ENCODE data around the gene OOSP1. TPM values are rescaled to one million over a fixed set of nuclear protein-coding genes. Genes with fewer than 3 reads are reported as not detected.
"Not testable (repeated sequence)": the region's sequence is repeated elsewhere in the genome, so short reads cannot be mapped to it uniquely, and the experiment has no call there.

Gene OOSP1
- total RNA-seq, 2 experiments from 2014 or later = not detected

DNA sequence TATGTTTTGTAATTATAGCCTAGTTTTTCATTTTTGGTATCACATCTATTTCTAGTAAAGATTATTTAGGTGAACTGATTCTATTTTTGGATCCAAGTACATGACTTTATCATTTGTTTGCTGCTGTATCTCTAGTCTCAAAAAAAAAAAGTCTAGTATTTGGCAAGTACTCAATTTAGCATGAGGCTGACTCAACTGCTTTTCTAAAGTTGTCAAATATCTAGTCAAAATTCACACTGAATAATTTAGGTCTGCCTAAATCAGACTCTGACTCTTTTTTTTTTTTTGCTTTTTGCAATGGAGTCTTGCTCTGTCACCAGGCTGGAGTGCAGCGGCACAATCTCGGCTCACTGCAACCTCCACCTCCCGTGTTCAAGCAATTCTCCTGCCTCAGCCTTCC is 28.0 kb downstream of the OOSP1 start:
- H3K27me3 Mint-ChIP-seq (ENCODE audit: low read depth) = peaks cover 5% of the 10 kb centered on the region
- no peak for DNase-seq
- H3K9me3 Mint-ChIP-seq = no peaks in the 10 kb centered on the region

DNA sequence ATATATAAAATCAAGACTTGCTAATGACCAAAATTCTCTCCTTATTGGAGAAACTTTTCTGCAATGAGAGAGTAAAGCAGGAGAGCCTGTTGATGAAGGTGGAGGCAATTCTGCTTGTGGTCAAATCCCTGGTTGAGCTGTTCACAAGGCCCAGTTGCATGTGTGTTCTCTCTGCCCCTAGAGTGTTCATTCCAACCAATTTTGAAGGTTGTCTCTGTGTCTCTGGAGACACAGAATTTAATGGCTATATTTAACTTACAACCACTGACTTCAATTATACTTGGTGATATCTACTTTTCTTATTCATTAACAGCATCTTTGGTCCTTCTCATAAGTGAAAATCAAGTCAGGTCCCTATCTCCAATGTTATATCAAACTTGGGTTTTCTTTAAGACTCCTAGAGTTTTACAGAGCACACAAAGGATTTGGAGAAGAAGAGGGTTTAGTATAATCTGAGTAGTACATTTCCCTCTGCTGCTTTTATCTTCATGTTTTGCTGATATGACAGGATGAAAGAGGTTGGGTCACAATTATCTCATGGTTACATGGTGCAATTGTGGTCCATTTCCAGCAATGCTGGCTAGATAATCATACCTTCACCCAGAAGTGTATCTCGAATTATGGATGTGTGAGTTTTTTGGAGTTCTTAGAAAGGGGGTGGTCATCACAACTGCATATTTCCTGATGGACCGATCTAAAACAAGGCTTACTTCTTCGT is 29.6 kb downstream of the OOSP1 start:
- intact Hi-C loops (cut with micrococcal nuclease) = no loop called here
- DNase-seq = no peak
- CTCF ChIA-PET = no interaction called here
- H3K27ac Mint-ChIP-seq = no peak overlapping the region
- no peaks in the 10 kb centered on the region for H3K9me3 Mint-ChIP-seq
- H3K4me3 Mint-ChIP-seq = no peak overlapping the region
- H3K36me3 Mint-ChIP-seq (ENCODE audit: low read depth) = no peaks in the 10 kb centered on the region
- H3K4me1 Mint-ChIP-seq (ENCODE audit: low read depth) = no peaks in the 10 kb centered on the region
- H3K27me3 Mint-ChIP-seq (ENCODE audit: low read depth) = peaks cover 5% of the 10 kb centered on the region

More for the DNA sequence above, 28.0 kb downstream of the OOSP1 start:
- H3K4me1 Mint-ChIP-seq (ENCODE audit: low read depth) = no peaks in the 10 kb centered on the region
- H3K4me3 Mint-ChIP-seq = no peak overlapping the region
- CTCF ChIA-PET = no interaction called here
- no peaks in the 10 kb centered on the region for H3K36me3 Mint-ChIP-seq (ENCODE audit: low read depth)
- no peak overlapping the region for H3K27ac Mint-ChIP-seq
- intact Hi-C loops (cut with micrococcal nuclease) = no loop called here

- Mint-ChIP-seq H3K27me3 (ENCODE audit: low read depth) (peaks cover 5% of the 10 kb centered on the region), H3K27ac (no peak overlapping the region), H3K4me1 (ENCODE audit: low read depth) (no peaks in the 10 kb centered on the region), H3K36me3 (ENCODE audit: low read depth) (no peaks in the 10 kb centered on the region), H3K4me3 (no peak overlapping the region), H3K9me3 (no peaks in the 10 kb centered on the region)
- CTCF ChIA-PET = no interaction called here
- intact Hi-C loops (cut with micrococcal nuclease) = no loop called here
- no peak for DNase-seq
Observed at GRCh38 chr11:59968395-59968783, 30.2 kb downstream of the OOSP1 start.

- no peaks in the 10 kb centered on the region for H3K36me3 Mint-ChIP-seq (ENCODE audit: low read depth)
- intact Hi-C loops (cut with micrococcal nuclease) = loop anchor here (10.0 kb wide), 1 partner anchor 58 kb away; no protein-coding TSS in a partner anchor
- no peak for DNase-seq
- H3K4me1 Mint-ChIP-seq (ENCODE audit: low read depth) = no peaks in the 10 kb centered on the region
- no peak overlapping the region for H3K4me3 Mint-ChIP-seq
- no peak overlapping the region for H3K27ac Mint-ChIP-seq
- no peaks in the 10 kb centered on the region for H3K9me3 Mint-ChIP-seq
- peaks cover 2% of the 10 kb centered on the region for H3K27me3 Mint-ChIP-seq (ENCODE audit: low read depth)
- CTCF ChIA-PET = interaction anchor here (0.7 kb wide), 1 partner anchor 173 kb away, joined by 3 read pairs; no protein-coding TSS in a partner anchor
Observed at GRCh38 chr11:59973097-59973496, 34.9 kb downstream of the OOSP1 start.

- no peaks in the 10 kb centered on the region for H3K9me3 Mint-ChIP-seq
- H3K27ac Mint-ChIP-seq = no peak overlapping the region
- no peak for DNase-seq
- no peaks in the 10 kb centered on the region for H3K36me3 Mint-ChIP-seq (ENCODE audit: low read depth)
- H3K27me3 Mint-ChIP-seq (ENCODE audit: low read depth) = peaks cover 16% of the 10 kb centered on the region
- no peak overlapping the region for H3K4me3 Mint-ChIP-seq
- H3K4me1 Mint-ChIP-seq (ENCODE audit: low read depth) = no peaks in the 10 kb centered on the region
- CTCF ChIA-PET = no interaction called here
- intact Hi-C loops (cut with micrococcal nuclease) = no loop called here
Observed at GRCh38 chr11:59981106-59981770, 43.0 kb downstream of the OOSP1 start.

- H3K27me3 Mint-ChIP-seq (ENCODE audit: low read depth) = peaks cover 16% of the 10 kb centered on the region
- H3K27ac Mint-ChIP-seq; intact Hi-C loops (cut with micrococcal nuclease); DNase-seq; H3K36me3 Mint-ChIP-seq (ENCODE audit: low read depth); H3K4me1 Mint-ChIP-seq (ENCODE audit: low read depth); CTCF ChIA-PET; H3K4me3 Mint-ChIP-seq; H3K9me3 Mint-ChIP-seq: not testable (repeated sequence)
Observed at GRCh38 chr11:59982037-59982436, 43.8 kb downstream of the OOSP1 start.

- intact Hi-C loops (cut with micrococcal nuclease) = no loop called here
- CTCF ChIA-PET = no interaction called here
- Mint-ChIP-seq H3K9me3 (no peaks in the 10 kb centered on the region), H3K4me3 (no peak overlapping the region), H3K36me3 (ENCODE audit: low read depth) (no peaks in the 10 kb centered on the region), H3K27ac (no peak overlapping the region), H3K27me3 (ENCODE audit: low read depth) (peaks cover 13% of the 10 kb centered on the region), H3K4me1 (ENCODE audit: low read depth) (no peaks in the 10 kb centered on the region)
- no peak for DNase-seq
Observed at GRCh38 chr11:59983212-59983611, 45.0 kb downstream of the OOSP1 start.

- no peak for DNase-seq
- CTCF ChIA-PET = no interaction called here
- Mint-ChIP-seq H3K9me3 (no peaks in the 10 kb centered on the region), H3K27ac (no peak overlapping the region), H3K4me3 (no peak overlapping the region), H3K4me1 (ENCODE audit: low read depth) (no peaks in the 10 kb centered on the region), H3K27me3 (ENCODE audit: low read depth) (peaks cover 6% of the 10 kb centered on the region), H3K36me3 (ENCODE audit: low read depth) (no peaks in the 10 kb centered on the region)
- intact Hi-C loops (cut with micrococcal nuclease) = no loop called here
Observed at GRCh38 chr11:59984368-59984767, 46.1 kb downstream of the OOSP1 start.

DNA sequence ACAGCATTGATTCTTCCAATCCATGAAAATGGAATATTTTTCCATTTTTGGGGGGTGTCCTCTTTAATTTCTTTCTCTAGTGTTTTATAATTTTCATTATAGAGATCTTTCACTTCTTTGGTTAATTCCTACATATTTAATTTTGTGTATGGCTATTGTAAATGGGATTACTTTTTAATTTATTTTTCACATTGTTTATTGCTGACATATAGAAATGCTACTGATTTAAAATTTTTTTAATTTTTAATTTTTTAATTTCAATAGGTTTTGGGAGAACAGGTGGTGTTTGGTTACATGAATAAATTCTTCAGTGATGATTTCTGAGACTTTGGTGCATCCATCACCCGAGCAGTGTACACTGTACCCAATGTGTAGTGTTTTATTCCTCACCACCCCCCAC is 52.2 kb downstream of the OOSP1 start:
- H3K9me3 Mint-ChIP-seq = peaks cover 12% of the 10 kb centered on the region
- H3K27ac Mint-ChIP-seq = no peak overlapping the region
- H3K36me3 Mint-ChIP-seq (ENCODE audit: low read depth) = no peaks in the 10 kb centered on the region
- no peak overlapping the region for H3K4me3 Mint-ChIP-seq
- H3K27me3 Mint-ChIP-seq (ENCODE audit: low read depth) = peaks cover 10% of the 10 kb centered on the region
- CTCF ChIA-PET = no interaction called here
- DNase-seq = no peak
- H3K4me1 Mint-ChIP-seq (ENCODE audit: low read depth) = no peaks in the 10 kb centered on the region
- intact Hi-C loops (cut with micrococcal nuclease) = no loop called here

GRCh38 chr11:59992425-59992824 is 54.2 kb downstream of the OOSP1 start:
- Mint-ChIP-seq H3K9me3 (peaks cover 12% of the 10 kb centered on the region), H3K4me1 (ENCODE audit: low read depth) (no peaks in the 10 kb centered on the region), H3K27ac (no peak overlapping the region), H3K36me3 (ENCODE audit: low read depth) (no peaks in the 10 kb centered on the region), H3K27me3 (ENCODE audit: low read depth) (peaks cover 10% of the 10 kb centered on the region), H3K4me3 (no peak overlapping the region)
- no peak for DNase-seq
- intact Hi-C loops (cut with micrococcal nuclease) = no loop called here
- CTCF ChIA-PET = no interaction called here

DNA sequence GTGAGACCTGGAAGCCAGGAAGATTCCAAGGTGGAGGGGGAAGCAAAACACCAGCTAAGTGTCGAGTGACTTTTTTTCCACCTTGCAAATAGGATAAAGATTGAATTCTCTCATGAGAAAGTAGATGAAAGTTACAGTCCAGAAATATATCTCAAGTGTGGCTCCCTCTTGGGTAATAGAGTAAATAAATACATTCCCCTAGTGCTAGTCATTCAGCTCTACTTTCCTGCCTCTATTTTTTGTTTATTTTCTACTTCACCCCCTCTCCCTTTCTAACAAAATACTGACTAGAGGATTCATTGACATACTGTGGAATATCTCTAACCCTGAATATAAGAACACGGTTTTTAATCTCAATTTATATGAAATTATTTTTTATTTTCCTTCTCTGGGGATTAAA is 59.6 kb downstream of the OOSP1 start:
- no peak for DNase-seq
- Mint-ChIP-seq H3K4me3 (no peak overlapping the region), H3K27ac (no peak overlapping the region), H3K4me1 (ENCODE audit: low read depth) (no peaks in the 10 kb centered on the region), H3K9me3 (no peaks in the 10 kb centered on the region), H3K27me3 (ENCODE audit: low read depth) (peaks cover 10% of the 10 kb centered on the region), H3K36me3 (ENCODE audit: low read depth) (no peaks in the 10 kb centered on the region)
- intact Hi-C loops (cut with micrococcal nuclease) = no loop called here
- CTCF ChIA-PET = no interaction called here

- Mint-ChIP-seq H3K36me3 (ENCODE audit: low read depth) (no peaks in the 10 kb centered on the region), H3K9me3 (no peaks in the 10 kb centered on the region), H3K4me1 (ENCODE audit: low read depth) (no peaks in the 10 kb centered on the region), H3K27ac (no peak overlapping the region), H3K4me3 (no peak overlapping the region), H3K27me3 (ENCODE audit: low read depth) (peaks cover 9% of the 10 kb centered on the region)
- DNase-seq = no peak
- CTCF ChIA-PET = no interaction called here
- intact Hi-C loops (cut with micrococcal nuclease) = no loop called here
Observed at GRCh38 chr11:59999691-60000090, 61.5 kb downstream of the OOSP1 start.

DNA sequence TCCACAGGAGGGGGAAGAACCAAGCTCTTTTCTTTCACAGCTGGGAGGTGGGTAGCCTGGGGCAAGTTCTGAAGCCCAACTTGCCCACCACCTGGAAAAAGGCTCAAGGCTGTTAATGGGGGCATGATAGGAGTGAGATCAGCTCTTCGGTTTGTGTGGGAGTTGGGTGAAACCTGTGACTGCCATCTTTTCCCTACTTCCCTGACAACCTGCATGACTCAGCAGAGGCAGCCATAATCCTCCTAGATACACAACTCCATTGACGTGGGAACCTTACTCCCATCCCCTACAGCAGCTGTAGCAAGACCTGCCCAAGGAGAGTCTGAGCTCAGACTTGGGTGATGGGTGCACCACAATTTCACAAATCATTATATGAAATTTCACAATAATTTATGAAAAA is 65.5 kb downstream of the OOSP1 start:
- Mint-ChIP-seq H3K4me1 (ENCODE audit: low read depth) (no peaks in the 10 kb centered on the region), H3K27me3 (ENCODE audit: low read depth) (peaks cover 8% of the 10 kb centered on the region), H3K27ac (no peak overlapping the region), H3K9me3 (no peaks in the 10 kb centered on the region), H3K4me3 (no peak overlapping the region), H3K36me3 (ENCODE audit: low read depth) (no peaks in the 10 kb centered on the region)
- intact Hi-C loops (cut with micrococcal nuclease) = no loop called here
- no peak for DNase-seq
- CTCF ChIA-PET = interaction anchor here (1.1 kb wide), 2 partner anchors 9 to 41 kb away, joined by 3 read pairs; no protein-coding TSS in a partner anchor

All from activated naive CD4-positive, alpha-beta T cell treated with anti-CD3 and anti-CD28 coated beads for 36 hours (primary cell).